A673 (cell line): ENCODE measurements around the gene NEK1.

ENCODE experiments used
- CTCF ChIP-seq: fragments of 300-800, 200-600 bp; sonication (generic); conservative IDR thresholded peaks from 2 replicates; pipeline ENCODE4 v1.5.1; 2017; ENCODE audit warnings: low read depth, mild to moderate bottlenecking, antibody characterized with exemption, low read length, moderate library complexity, mixed read lengths
- EZH2 ChIP-seq: fragments of 200-600 bp; sonication (generic); IDR thresholded peaks from 2 replicates; pipeline ENCODE4 v1.6.1; 2017; ENCODE audit warnings: borderline replicate concordance, low read depth, mild to moderate bottlenecking, mixed read lengths, antibody characterized with exemption, low read length; ENCODE audit not compliant: poor library complexity, severe bottlenecking

- no peak for TF ChIP-seq CTCF
- no peak for TF ChIP-seq EZH2
These were observed 244.6 kb downstream of the NEK1 start for GRCh38 chr4:169367826-169368225.
